Activated B cell treated with CpG ODN at 0.5 μM for 24 hours (primary cell): ENCODE measurements around the gene CA9. TPM values are rescaled to one million over a fixed set of nuclear protein-coding genes. Genes with fewer than 3 reads are reported as not detected.
"Not testable (repeated sequence)": the region's sequence is repeated elsewhere in the genome, so short reads cannot be mapped to it uniquely, and the experiment has no call there.

Source experiments
- ATAC-seq: fragments of 200-7000 bp; cut with Tn5 transposase; one replicate; pipeline ENCODE4 v1.10.0; 2021; ENCODE audit warnings: low read depth, mild to moderate bottlenecking, moderate library complexity
- CTCF ChIA-PET: fragments of 350-600 bp; sonication (Branson Sonifier 250); formaldehyde crosslinking; loops from one replicate; lab custom pipeline; 2021; ENCODE audit warnings: antibody characterized with exemption; lab: Charles Lee
- POLR2A ChIA-PET: fragments of 350-600 bp; sonication (Branson Sonifier 250); formaldehyde crosslinking; loops from one replicate; lab custom pipeline; 2021; ENCODE audit warnings: antibody characterized with exemption; lab: Charles Lee
- DNase-seq: peaks from one replicate; pipeline ENCODE4 v3.0.0; 2022
- H3K27ac Mint-ChIP-seq: one replicate; pipeline ENCODE4 v1.8.0; 2020; ENCODE audit warnings: mixed read lengths
- H3K27me3 Mint-ChIP-seq: one replicate; pipeline ENCODE4 v1.8.0; 2021; ENCODE audit warnings: mixed read lengths
- H3K36me3 Mint-ChIP-seq: one replicate; pipeline ENCODE4 v1.8.0; 2021; ENCODE audit warnings: low read depth, mixed read lengths
- H3K4me1 Mint-ChIP-seq: one replicate; pipeline ENCODE4 v1.8.0; 2021; ENCODE audit warnings: mixed read lengths
- H3K4me3 Mint-ChIP-seq: one replicate; pipeline ENCODE4 v1.8.0; 2020; ENCODE audit warnings: mild to moderate bottlenecking, mixed read lengths
- H3K9me3 Mint-ChIP-seq: one replicate; pipeline ENCODE4 v1.8.0; 2020; ENCODE audit warnings: mixed read lengths
- CTCF ChIP-seq: fragments of 200-600 bp; IDR thresholded peaks from one replicate; pipeline ENCODE4 v1.8.0; 2022; ENCODE audit warnings: antibody characterized with exemption, mild to moderate bottlenecking
- intact Hi-C: fragments of 100-400 bp; cut with micrococcal nuclease; formaldehyde crosslinking; loops from one replicate; pipeline ENCODE4 v1.15.1; 2024
- total RNA-seq: library from RNA; stranded (reverse); gene quantifications from 2 replicates; pipeline ENCODE4 v1.2.3, GENCODE V29; 2022

The CA9 gene
- total RNA-seq, 1 donor from 2014 or later: not detected

- ChIA-PET POLR2A (interaction anchor here (1.2 to 3.4 kb wide), 5 partner anchors 11 to 92 kb away, joined by 3 to 55 read pairs (median 7); partner anchors contain the start of genes CCDC107, CD72, CREB3 and RMRP), CTCF (interaction anchor here (0.7 to 2.9 kb wide), 7 partner anchors 14 to 103 kb away, joined by 3 to 8 read pairs (median 3); partner anchors contain the start of gene CCDC107)
- peaks cover 18% of the 10 kb centered on the region for H3K36me3 Mint-ChIP-seq
- no peaks in the 10 kb centered on the region for H3K27me3 Mint-ChIP-seq
- DNase-seq (no peak), ATAC-seq (no peak)
- H3K4me1 Mint-ChIP-seq: peaks cover 92% of the 10 kb centered on the region
- intact Hi-C loops: no loop called here
- H3K27ac Mint-ChIP-seq: peak overlapping the region; percentile 94
- peak overlapping the region; percentile 45 for H3K4me3 Mint-ChIP-seq
- no peaks in the 10 kb centered on the region for H3K9me3 Mint-ChIP-seq
- no peak for TF ChIP-seq CTCF
Measured at GRCh38 chr9:35639631-35640030, 34.1 kb upstream of the CA9 start.

- H3K27me3 Mint-ChIP-seq, ATAC-seq, H3K9me3 Mint-ChIP-seq, DNase-seq, intact Hi-C loops, H3K4me3 Mint-ChIP-seq: not testable (repeated sequence)
- Mint-ChIP-seq H3K27ac (peak overlapping the region; percentile 41), H3K4me1 (peaks cover 92% of the 10 kb centered on the region), H3K36me3 (peaks cover 20% of the 10 kb centered on the region)
- CTCF ChIA-PET: interaction anchor here (1.2 to 2.9 kb wide), 6 partner anchors 15 to 29 kb away, joined by 3 to 8 read pairs (median 4); partner anchors contain the start of gene CCDC107
- POLR2A ChIA-PET: interaction anchor here (0.6 to 3.4 kb wide), 5 partner anchors 10 to 91 kb away, joined by 3 to 55 read pairs (median 7); partner anchors contain the start of genes CCDC107, CD72, CREB3 and RMRP
Measured at GRCh38 chr9:35640431-35640830, 33.3 kb upstream of the CA9 start.

GRCh38 chr9:35641478-35641877 lies 32.2 kb upstream of the CA9 start:
- H3K27me3 Mint-ChIP-seq, DNase-seq, H3K9me3 Mint-ChIP-seq, ATAC-seq, POLR2A ChIA-PET, intact Hi-C loops: not testable (repeated sequence)
- Mint-ChIP-seq H3K4me3 (peak overlapping the region; percentile 51), H3K36me3 (peaks cover 25% of the 10 kb centered on the region), H3K27ac (peak overlapping the region; percentile 85), H3K4me1 (peaks cover 92% of the 10 kb centered on the region)
- CTCF ChIA-PET: interaction anchor here (1.3 to 2.9 kb wide), 2 partner anchors 23 to 25 kb away, joined by 4 to 8 read pairs; no protein-coding TSS in a partner anchor

- POLR2A ChIA-PET: interaction anchor here (7.2 to 18.0 kb wide), 2 partner anchors 14 to 28 kb away, joined by 112 to 549 read pairs; partner anchors contain the start of genes CCDC107, CD72 and RMRP
- H3K9me3 Mint-ChIP-seq: no peaks in the 10 kb centered on the region
- DNase-seq: no peak
- no peak for TF ChIP-seq CTCF
- peaks cover 89% of the 10 kb centered on the region for H3K4me1 Mint-ChIP-seq
- CTCF ChIA-PET: interaction anchor here (10.1 kb wide), 1 partner anchor 28 kb away, joined by 162 read pairs; the partner anchor contains the start of gene CD72
- H3K4me3 Mint-ChIP-seq: no peak overlapping the region
- intact Hi-C loops: no loop called here
- no peak for ATAC-seq
- H3K27me3 Mint-ChIP-seq: no peaks in the 10 kb centered on the region
- H3K36me3 Mint-ChIP-seq: peaks cover 26% of the 10 kb centered on the region
- peak overlapping the region; percentile 69 for H3K27ac Mint-ChIP-seq
Measured at GRCh38 chr9:35643046-35643445, 30.7 kb upstream of the CA9 start.

- not testable (repeated sequence) for H3K27me3 Mint-ChIP-seq, DNase-seq, ATAC-seq, H3K9me3 Mint-ChIP-seq
- ChIA-PET POLR2A (interaction anchor here (0.6 to 18.0 kb wide), 14 partner anchors 10 to 103 kb away, joined by 3 to 549 read pairs (median 5); partner anchors contain the start of genes ARHGEF39, CCDC107, CD72 and CREB3), CTCF (interaction anchor here (0.6 to 10.1 kb wide), 9 partner anchors 10 to 387 kb away, joined by 3 to 162 read pairs (median 11); partner anchors contain the start of genes CCDC107, CD72, RMRP and TESK1)
- intact Hi-C loops: loop anchor here (1.0 to 5.0 kb wide), 7 partner anchors 11 to 237 kb away; partner anchors contain the start of genes CREB3, GBA2, RGP1 and TLN1
- H3K27ac Mint-ChIP-seq: peak overlapping the region; percentile 98
- H3K4me3 Mint-ChIP-seq: peak overlapping the region; percentile 97
- peaks cover 90% of the 10 kb centered on the region for H3K4me1 Mint-ChIP-seq
- H3K36me3 Mint-ChIP-seq: peaks cover 21% of the 10 kb centered on the region
Measured at GRCh38 chr9:35645736-35646135, 28.0 kb upstream of the CA9 start.

GRCh38 chr9:35646153-35646532 lies 27.6 kb upstream of the CA9 start:
- H3K4me3 Mint-ChIP-seq: peak overlapping the region; percentile 97
- no peak for ATAC-seq
- TF ChIP-seq CTCF: no peak
- H3K4me1 Mint-ChIP-seq: peaks cover 90% of the 10 kb centered on the region
- POLR2A ChIA-PET: interaction anchor here (1.0 to 18.0 kb wide), 15 partner anchors 10 to 103 kb away, joined by 4 to 549 read pairs (median 5); partner anchors contain the start of genes ARHGEF39, CCDC107, CD72 and CREB3
- peak overlapping the region; percentile 98 for H3K27ac Mint-ChIP-seq
- intact Hi-C loops: loop anchor here (1.0 to 5.0 kb wide), 7 partner anchors 12 to 237 kb away; partner anchors contain the start of genes CREB3, GBA2, RGP1 and TLN1
- H3K9me3 Mint-ChIP-seq: no peaks in the 10 kb centered on the region
- H3K27me3 Mint-ChIP-seq: no peaks in the 10 kb centered on the region
- CTCF ChIA-PET: interaction anchor here (0.6 to 10.1 kb wide), 10 partner anchors 8 to 387 kb away, joined by 3 to 162 read pairs (median 10); partner anchors contain the start of genes CCDC107, CD72, RMRP and TESK1
- H3K36me3 Mint-ChIP-seq: peaks cover 21% of the 10 kb centered on the region
- DNase-seq: no peak
